Measurements from ENCODE around the gene ZHX3.

DNA sequence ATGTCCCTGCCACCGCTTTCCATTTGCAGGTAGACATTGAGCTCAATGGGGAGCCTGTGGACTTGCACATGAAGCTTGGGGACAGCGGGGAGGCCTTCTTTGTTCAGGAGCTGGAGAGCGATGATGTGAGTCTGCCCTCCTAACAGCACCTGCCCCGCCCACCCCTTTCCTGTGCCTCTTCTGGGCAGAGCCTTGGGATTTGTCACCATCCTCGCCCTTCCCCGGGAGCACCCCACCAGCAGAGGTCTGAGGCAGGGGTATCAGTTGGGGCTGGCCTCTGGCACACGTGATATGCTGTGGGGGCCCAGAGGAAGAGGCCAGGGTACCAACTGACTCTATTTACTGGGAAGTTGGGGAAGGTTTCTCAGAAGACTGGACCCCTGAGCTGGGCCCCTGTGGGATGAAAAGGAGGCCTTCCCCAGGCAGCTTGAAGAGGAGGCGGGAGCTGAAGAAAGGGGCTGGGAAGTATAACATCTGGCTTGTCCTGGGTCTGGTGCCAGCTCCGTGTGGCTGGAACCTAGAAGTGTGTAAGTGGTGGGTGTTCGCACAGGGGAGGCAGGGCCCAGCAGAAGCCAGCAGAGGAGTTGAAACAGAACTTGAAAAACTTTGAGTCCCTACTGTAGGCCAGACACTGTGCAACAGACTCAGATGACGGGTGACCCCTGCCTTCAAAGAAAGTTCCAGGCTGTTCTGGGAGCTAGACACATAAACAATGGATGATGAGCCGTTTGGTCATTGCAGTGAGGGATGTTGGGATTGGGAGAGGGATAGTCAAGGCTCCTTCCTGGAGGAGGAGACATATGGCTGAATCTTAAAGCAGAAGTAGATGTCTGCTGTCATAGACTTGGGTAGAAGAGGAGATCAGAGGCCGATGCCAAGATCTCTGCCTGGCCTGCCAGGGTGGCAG, 30.2 kb upstream of the ZHX3 start:
- TF ChIP-seq, protein P1, sequence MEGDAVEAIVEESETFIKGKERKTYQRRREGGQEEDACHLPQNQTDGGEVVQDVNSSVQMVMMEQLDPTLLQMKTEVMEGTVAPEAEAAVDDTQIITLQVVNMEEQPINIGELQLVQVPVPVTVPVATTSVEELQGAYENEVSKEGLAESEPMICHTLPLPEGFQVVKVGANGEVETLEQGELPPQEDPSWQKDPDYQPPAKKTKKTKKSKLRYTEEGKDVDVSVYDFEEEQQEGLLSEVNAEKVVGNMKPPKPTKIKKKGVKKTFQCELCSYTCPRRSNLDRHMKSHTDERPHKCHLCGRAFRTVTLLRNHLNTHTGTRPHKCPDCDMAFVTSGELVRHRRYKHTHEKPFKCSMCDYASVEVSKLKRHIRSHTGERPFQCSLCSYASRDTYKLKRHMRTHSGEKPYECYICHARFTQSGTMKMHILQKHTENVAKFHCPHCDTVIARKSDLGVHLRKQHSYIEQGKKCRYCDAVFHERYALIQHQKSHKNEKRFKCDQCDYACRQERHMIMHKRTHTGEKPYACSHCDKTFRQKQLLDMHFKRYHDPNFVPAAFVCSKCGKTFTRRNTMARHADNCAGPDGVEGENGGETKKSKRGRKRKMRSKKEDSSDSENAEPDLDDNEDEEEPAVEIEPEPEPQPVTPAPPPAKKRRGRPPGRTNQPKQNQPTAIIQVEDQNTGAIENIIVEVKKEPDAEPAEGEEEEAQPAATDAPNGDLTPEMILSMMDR (IDR thresholded peaks at IDR 0.05), result no peak
- TF ChIP-seq POLR2A (IDR thresholded peaks at IDR 0.05), result no peak
